ENCODE data around the gene AHR.

GRCh38 chr7:17325364-17325763 is 26.9 kb downstream of the AHR start:
- no peak for TF ChIP-seq CTCF (IDR thresholded peaks at IDR 0.05)
- no peak for TF ChIP-seq POLR2A (IDR thresholded peaks at IDR 0.05)
- TF ChIP-seq EP300 (IDR thresholded peaks at IDR 0.05): no peak

Measured in upper lobe of left lung (tissue), 4 donors.